ENCODE results near the gene RRM2.

DNA sequence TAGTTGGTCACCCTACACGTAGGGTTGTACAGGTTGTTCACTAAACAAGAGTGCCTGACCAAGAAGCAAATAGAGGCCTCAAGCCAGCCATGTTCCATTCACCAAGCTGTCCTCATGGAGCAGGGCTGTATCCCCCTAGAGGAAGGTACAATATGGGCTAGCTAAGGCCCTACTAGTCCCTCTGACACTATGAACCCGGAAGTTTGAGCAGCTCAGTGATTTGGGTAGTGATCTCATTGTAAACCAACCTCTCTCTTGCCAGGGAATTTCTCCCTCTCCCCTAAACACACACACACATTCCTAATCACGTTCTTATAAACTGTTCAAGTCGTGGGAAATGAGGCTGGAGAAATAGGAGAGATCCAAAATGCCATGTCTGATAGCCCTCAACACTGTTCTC, 35.6 kb upstream of the RRM2 start:
- TF ChIP-seq POLR2A (IDR thresholded peaks at IDR 0.05) = no peak
- TF ChIP-seq, protein P1, sequence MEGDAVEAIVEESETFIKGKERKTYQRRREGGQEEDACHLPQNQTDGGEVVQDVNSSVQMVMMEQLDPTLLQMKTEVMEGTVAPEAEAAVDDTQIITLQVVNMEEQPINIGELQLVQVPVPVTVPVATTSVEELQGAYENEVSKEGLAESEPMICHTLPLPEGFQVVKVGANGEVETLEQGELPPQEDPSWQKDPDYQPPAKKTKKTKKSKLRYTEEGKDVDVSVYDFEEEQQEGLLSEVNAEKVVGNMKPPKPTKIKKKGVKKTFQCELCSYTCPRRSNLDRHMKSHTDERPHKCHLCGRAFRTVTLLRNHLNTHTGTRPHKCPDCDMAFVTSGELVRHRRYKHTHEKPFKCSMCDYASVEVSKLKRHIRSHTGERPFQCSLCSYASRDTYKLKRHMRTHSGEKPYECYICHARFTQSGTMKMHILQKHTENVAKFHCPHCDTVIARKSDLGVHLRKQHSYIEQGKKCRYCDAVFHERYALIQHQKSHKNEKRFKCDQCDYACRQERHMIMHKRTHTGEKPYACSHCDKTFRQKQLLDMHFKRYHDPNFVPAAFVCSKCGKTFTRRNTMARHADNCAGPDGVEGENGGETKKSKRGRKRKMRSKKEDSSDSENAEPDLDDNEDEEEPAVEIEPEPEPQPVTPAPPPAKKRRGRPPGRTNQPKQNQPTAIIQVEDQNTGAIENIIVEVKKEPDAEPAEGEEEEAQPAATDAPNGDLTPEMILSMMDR (IDR thresholded peaks at IDR 0.05) = no peak

All from uterus (tissue), 2 donors.